NCI-H2081 (cell line): ENCODE data around the gene TIMP3.

Experiments
- DNase-seq, 2 experiments: peaks; one replicate each; lab custom pipeline; 2025; lab: John Stamatoyannopoulos, UW

Gene TIMP3

DNA sequence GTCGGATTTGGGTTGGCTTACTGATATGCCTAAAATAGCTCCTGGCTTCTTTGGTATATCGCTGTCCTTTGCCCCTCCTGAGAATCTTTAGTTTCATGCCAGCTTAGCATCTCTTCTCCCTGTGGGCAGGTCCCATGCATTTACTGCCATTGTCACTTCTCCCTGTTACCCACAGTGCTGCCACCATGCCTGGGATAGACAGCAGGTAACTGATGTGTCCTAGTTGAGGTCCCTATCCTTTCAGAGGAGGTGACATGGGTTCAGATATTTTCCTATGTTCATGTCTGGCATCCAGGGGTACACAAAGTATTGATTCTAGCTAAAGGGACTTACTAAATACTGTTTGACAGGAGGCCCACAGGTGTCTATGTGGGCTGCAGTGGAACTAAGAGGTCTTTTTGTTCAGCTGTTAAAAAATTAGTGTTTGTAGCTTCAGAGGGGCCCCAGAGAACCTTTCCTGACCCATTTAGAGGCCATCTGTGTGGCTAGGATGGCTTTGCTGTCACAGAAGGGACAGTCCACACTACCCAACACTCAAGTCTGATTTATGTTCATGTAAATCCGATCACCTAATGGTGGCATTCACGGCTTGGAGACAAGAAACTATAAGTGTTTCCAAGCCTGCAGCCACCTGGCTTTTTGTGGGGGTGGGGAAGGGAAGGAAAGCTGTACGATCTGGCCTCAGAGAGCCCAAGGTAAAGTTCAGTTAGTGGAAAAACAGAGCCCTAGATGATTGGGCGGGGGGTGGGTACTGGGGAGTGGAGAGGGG lies 8.5 kb downstream of the TIMP3 start:
- DNase-seq: no peak

DNA sequence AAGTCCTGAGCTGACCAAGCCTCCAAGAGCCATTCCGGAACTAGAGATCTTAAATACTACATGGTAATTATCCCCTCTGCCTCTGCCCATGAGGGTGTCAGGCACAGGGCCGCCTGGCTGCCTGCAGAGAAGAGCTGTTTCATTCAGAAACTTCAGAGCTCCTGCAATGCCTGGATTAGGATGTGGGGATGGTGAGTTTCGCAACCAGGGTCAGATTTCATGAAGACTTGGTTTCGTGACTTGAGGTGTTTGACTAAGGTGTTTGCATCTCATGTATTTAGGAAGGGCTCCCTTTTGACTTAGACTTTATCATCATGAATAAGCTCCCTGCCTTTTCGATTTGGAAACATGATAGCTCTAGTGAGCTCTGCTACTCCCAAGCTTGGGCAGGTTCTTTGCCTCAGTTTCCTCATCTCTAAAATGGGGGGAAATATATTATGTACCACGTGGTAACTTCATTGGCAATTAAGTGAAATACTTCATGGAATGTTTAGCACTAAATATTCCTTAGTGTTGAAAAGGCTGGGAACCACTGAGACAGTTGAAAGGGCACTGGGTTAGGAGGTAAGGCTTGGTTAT lies 9.1 kb downstream of the TIMP3 start:
- DNase-seq: no peak

DNA sequence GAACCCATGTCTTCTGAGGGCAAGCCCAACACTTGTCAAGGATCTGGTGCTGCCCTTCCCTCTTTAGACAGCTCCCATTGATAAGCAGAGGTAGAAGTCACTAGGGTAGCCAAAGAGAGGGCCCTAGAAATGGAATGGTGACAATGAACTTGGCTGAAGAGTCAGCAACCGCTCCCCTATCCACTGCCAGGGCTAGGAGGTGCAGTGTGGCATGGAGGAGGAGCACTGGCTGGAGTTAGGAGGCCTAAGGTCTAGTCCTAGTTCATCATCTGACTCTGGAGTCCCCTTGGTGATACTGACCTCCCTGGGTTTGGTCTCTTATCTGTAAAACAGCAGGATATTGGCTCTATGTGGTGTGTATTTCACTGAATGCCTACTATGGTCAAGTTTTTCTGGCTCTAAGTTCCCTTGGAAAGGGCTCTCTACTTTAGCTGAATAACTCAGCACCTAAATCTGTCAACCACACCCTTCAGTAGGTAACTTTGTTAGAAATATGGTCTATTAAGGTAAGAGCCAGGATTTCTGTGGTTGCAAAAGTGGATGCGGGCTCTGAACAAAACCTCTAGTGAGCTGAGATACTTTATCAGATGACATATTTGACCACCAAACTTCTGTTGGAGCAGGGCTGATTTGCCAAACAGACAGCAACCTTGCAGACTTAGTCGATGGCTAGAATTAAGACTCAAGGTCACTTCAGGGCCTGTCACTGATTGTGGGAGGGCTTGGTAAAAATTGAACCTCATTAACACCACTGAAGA lies 10.5 kb downstream of the TIMP3 start:
- no peak for DNase-seq

DNA sequence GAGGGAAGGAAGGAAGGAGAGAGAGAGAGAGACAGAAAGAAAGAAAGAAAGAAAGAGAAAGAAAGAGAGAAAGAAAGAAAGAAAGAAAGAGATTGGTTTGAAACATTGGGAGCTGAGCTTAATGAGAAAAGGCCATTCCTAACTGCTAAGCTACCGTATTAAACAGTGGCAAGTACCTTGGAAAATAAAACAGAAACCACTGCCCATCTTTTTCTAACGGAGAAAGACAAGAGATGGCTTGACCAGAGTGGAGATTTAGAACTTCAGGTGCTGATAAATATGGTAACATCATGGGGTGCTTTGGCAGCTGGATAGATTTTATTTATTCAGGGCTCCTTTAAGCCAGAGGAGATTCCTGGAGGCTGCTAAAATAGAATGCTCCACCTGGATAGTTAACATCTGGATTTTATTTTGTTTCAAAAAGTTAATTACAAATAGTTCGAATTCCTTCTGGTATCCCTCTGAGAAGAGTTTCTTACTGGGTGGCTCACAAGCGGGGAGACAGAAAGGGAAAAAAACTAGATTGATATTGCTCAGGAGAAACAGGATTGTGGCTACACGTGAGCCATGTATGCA lies 12.9 kb downstream of the TIMP3 start:
- DNase-seq: no peak

DNA sequence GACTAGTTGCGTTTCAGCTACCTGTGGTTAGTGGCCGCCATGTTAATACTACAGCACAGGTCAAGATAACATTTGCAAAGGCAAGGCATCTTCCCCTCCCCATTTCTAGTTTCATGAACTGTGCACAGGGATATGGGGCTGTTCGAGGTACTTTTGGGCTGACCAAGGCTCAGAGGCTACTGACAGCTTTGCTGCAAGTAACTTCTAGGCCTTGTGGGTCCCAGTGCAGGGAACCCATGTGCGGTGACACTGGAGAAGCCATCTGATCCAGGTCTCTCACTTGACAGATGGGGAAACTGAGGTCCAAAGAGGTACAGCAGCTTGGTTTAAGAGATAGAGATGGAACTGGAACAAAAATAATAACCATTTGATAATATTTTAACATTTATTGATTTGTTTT lies 13.6 kb downstream of the TIMP3 start:
- DNase-seq: no peak

DNA sequence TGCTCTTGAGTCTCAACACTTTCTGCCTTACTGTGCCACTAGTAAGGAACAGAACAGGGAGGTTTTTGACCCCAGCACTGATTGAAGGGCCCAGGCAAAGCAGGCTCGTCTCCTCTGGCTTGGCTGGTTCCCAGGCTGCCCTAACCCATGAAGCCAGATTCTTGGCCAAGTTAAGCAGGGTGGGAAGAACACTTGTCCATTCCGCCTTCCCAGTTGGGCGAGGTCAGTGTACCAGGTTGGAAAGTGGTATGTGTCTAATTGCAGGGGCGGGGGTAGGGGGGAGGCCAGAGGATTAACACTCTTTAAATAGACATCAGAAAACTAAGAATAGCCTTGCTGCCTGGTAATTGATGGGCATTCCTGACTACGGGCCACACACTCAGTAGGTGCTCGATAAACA lies 14.4 kb downstream of the TIMP3 start:
- no peak for DNase-seq

DNA sequence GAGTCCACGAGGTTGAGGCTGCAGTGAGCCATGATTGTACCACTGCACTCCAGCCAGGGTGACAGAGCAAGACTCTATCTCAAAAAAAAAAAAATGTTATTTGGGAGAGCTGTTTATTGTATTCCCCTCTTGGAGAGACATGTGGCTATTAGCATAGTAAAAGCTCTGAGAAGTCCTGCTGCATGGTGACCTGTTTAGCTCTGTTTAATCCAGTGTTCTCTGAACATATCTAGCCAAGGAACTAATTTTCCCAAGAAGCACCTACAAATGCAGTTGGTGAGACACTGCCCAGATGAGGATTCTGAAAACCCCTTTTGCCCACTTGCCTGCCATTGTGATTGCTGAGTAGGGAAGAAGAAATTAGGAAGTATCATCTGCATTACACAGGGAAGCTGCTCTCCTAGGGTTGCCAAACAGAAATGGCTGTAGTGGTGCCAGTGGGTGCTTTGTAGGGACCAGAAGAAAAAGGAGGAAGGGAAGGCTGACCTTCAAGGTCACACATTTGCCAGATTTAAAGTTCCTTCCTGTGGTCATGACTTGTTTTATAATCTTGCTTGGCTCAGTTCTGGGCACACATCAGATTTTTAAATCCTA lies 15.7 kb downstream of the TIMP3 start:
- no peak for DNase-seq

DNA sequence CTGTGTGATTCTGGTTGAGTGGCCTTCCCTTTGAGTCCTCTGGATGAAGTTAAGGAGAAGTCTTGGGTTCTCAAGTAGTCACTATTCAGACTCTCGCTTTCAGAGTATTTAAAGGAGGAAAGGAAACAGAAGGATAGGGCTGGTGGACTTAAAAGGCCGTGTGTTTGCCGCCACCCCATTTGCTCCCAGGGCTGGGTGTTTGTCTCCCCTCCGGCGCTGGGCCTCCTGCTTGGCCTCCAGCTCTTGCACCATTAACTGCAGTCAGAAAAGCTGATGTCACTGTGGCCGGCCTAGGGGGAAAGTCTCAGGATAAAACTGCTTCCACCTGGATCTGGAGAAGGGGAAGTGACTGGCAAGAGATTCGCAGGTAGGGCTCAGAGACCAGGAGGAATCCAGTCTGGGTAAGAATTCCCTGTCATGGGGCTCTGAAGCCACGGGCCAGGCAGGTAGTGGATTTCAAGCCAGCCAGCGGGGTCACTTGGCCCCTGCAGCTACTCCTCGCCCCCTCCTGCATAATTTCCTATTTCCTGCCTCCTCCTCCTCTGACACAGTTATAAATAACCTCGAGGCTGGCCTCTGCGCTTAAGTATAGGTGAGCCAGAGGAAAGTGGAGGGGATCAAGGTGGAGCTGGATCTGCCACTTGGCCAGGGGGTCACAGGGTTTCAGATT lies 17.1 kb downstream of the TIMP3 start:
- DNase-seq: no peak

DNA sequence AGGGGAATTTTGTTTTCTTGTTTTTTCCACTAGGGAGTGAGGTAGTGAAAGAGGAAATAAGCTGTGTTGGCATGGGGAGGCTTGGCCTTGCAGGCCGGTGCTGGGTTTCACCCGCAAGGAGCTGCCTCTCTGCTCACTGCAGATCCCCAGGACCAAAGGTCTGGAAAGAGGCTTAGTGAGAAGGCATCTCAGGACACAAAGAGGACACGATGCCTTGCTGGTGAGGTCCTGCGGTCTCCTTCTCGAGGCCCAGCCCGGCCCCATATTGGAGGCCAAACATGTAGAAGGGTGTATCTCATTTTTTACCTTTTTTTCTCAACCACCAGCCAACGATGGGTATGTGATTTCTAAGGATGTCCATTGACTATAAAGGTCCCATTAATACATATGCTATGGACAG lies 17.6 kb downstream of the TIMP3 start:
- no peak for DNase-seq

DNA sequence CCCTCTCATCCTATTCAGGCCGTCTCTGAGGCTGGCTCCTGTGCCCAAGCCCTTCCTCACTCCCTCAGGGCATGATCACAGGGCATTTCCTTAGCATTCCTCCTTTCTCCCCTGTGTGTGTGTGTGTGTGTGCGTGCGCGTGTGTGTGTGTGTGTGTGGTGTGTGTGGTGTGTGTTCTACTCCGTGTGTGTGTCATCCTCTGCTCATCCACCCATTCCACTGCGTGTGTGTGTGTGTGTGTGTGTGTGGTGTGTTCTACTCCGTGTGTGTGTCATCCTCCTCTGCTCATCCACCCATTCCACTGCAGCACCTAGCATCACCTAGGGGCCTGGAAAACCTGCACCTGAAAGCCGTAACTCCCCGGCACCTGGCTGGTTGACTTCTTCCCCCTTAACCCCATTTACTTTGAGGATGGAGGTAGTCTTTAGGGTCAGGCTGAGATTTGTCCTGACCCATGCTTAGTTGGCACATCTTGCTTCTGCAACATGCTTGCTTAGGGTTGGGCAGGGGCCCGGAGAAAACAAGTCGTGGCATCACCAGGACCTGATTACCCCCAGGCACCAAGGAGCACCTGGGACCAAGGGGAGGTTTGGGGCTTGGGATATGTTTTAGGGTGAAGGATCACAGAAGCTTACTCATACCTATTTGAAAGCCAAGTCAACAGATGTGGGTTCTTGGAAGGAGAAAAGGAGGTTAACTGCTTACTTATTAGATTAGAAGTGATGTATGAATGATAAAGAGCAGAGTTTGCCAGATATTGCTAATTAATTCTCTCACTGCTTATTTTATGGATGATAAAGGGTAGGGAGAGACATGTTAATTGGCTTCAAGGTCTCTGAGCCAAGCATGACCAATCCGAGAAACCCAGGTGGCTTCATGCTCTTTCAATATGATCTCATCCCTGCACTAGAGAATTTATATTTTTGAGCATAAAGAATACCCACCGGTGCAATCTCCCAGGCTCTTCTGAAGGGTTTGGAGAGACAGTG lies 18.9 kb downstream of the TIMP3 start:
- DNase-seq: no peak

DNA sequence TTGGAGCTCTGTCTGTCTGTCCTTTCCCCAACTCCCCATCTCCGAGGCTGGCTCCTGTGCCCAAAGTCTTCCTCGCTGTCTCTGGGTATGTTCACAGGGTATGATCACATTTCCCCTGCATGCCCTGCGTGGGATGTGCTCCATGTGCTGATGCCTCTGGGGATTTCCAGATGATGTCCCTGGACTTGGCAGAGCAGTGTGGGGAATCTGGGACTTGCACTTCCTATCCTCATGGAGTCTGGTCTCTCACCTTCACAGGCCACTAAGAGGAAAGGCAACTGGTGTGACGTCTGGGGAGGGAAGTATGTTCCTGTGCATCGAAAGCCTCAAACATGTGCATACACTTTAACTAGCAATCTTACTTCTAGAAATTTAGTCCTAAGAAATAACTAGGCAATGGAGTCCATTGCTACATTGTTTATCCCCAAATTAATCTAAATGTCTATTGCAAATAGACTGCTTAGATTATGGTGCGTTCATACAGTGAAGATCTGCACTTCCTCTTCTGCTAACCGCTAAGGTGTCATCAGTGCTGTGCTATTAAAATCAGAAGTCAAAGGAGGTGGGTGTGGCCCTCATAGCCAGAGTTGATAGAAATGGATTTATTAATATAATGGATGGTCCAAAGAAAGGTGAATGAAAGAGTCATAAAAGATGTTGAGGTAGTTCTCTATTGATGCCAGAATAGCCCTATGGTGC lies 20.8 kb downstream of the TIMP3 start:
- no peak for DNase-seq

DNA sequence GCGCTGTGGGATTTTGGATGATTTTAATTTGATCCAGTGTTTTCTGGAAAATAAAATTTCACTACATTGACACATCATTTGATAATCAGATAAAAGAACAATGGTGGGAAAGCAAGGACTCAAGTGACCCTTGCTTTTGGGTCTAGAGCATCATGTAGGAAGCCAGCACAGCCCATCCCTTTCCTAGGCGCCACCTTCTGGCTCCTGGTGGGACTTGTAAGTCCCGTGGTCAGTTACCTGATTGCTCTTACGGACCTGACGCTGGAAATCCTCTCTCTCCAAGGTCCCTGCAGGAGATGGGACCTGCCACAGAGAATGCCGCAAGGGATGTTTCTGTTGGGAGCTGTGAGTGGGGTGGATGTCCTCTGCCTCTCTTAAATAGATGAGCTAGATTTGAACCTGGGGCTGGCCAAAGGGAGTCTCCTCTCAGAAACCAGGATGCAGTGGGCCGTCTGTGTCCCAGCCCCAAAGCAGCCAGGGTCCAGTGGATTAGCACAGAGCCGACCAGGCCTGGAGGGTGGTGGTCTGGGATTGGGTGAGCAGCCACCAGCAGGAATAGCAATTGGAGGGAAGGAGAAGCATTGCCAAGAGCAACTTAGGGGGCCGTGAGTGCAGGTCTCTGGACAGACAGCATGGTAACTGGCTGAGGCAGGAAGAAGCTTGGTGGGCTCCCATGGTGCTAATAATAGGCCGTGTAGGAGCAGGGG lies 21.7 kb downstream of the TIMP3 start:
- DNase-seq: no peak

DNA sequence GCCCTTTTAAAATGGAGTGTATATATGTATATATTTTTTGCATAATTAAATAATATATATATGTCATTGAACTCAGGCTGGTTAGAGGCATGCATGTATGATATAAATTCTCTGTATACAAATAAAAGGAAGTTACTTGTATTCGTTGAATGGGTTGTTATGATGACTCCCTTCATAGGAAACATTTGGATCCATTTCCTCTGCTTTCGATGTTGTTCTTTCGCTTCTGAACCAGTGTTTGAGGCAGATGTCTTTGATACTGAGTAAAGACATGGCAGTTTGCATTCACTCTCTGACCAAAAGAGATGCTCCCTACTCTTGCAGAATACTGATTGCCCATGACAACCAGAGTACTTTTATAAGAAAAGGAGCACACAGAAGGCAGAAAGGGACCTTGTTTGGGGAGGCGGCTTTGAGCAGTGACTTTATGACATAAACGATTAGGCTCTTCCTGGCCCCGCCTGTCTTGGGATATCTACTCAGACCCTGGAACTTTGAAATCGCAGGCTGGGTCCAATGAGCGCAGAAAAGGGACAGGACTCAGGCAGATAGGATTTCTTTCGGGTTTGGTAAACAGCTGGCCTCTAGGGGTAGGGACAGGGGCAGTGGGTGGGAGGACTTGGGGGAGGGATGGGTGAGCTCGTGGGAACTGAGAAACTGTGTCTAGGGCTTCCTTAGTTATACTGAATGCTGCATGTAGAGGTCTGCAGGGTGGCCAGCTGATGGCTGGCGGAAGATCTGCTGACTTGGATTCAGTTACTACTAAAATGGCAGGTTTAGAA lies 23.2 kb downstream of the TIMP3 start:
- no peak for DNase-seq

DNA sequence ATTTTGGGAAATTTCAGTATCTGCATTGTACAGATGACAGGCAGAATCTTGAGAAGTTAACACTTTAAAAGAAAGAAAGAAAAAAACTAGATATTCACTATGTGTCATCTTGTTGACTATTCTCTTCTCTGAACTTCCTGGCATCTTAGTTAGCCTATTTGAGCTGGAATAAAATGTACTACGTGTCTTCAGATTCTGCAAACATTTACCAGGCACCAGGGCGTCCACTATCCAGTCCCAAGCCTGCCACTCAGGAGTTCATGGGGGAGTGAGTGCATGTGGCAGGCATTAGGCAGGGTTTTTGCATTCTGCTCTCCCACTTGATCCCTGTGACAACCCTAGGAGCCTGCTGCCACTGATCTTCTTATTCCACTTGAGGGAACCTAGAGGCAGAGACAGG lies 25.0 kb downstream of the TIMP3 start:
- no peak for DNase-seq

DNA sequence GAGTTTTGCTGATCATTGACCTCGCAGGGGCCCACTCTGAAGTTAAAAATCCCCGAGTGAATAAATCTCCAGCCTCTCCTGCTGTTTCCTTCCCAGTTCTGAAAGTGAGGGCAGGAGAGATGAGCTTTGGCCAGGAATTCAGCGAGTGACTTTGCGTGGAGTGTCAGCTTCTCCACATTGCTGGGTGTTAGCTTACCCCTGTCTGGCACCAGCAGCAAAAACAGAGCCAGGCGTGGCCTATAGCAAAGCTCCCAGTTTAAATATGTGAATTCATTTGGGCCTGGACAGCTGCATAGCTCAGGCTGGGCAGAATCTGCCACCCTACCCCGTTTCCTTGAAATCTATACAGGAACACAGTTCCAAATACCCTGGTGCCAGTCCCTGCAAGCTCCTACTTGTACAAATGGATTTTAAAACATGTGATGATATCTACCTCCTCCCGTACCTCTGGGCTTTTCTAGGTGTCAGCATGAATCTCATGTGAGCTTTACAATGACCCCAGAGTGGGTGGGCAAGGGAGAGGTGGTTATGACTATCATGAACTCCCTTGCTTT lies 25.6 kb downstream of the TIMP3 start:
- no peak for DNase-seq

DNA sequence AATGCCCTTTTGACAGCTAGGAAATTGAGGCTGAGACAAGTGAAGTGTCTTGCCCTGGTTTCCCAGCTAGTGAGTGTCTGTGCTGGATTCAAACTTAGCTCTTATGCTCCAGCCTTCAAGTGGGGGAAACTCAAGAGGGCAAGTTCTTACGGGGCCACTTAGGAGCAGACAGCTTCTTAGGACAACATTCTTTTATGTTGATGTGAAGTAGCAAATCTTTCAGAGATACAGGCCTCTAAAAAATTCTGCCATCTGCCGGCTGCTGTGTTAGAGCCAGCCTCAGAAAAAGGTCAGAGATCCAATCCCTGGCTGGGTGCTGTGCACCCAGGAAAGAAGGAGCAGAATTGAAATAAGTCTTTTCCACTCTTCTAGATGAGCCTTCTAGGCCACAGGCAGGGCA lies 26.6 kb downstream of the TIMP3 start:
- DNase-seq: no peak

DNA sequence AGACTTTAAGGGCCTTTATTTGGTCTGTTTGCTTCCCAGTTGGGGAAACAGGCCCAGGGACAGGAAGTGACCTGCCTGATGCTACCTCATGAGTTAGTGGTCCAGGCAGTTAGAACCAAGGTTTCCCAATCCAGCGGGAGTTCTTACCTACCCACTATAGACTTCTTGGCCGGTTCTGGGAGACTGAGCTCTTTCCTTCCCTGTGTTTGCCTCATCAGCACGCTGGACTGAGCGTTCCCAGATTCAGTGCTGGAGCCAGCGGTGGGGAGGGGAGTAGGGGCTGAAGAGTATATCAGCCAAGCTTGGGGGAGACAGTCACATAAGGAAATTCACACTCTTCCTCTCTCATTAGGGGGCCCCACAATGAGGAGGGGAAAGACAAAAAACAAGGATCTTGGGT lies 27.1 kb downstream of the TIMP3 start:
- DNase-seq: no peak

DNA sequence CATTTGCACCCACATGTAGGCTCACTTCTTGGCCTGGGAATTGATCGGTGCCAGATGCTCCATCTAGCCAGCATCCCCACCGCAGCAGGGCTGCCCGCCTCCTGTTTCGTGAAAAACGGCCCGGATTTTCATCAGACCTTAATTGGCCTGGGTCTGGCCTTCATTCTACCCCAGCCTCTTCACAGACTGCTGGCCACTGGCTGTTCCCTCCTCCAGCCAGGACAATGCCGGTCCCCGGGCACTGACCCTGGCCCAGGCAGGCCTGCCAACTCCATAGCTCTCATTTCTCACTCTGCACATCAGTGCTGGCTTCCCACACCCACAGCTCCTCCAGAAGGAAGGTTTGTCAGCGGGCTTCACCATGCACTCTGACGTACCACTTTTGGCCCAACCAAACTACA lies 27.9 kb downstream of the TIMP3 start:
- no peak for DNase-seq
